HepG2 (cell line): ENCODE results near the gene RAP1GAP2. TPM values are rescaled to one million over a fixed set of nuclear protein-coding genes. Genes with fewer than 3 reads are reported as not detected.
A peak's percentile ranks its signal among the peaks of the same experiment; 100 is the strongest.

Experiments
- CEBPG ChIP-seq: IDR thresholded peaks from 2 replicates; pipeline ENCODE4 v1.6.1; 2016
- DBP ChIP-seq: sonication (generic); formaldehyde crosslinking; IDR thresholded peaks from 2 replicates; pipeline ENCODE4 v1.4.0; 2020; ENCODE audit warnings: missing genetic modification reagents; ENCODE audit errors: not compliant biosample characterization
- FIP1L1 ChIP-seq: fragments of 200-400 bp; formaldehyde crosslinking; IDR thresholded peaks from 2 replicates; pipeline ENCODE4 v1.6.1; 2018; ENCODE audit warnings: low read depth, mild to moderate bottlenecking, low read length, moderate library complexity, borderline replicate concordance; ENCODE audit not compliant: insufficient read depth
- FOXK2 ChIP-seq: fragments of 450-650 bp; IDR thresholded peaks from 2 replicates; pipeline ENCODE4 v1.6.1; 2016
- GATA4 ChIP-seq: sonication (generic); IDR thresholded peaks from 2 replicates; pipeline ENCODE4 v1.6.1; 2016; ENCODE audit warnings: antibody characterized with exemption, low read depth, borderline replicate concordance
- HNRNPK ChIP-seq: fragments of 200-400 bp; formaldehyde crosslinking; IDR thresholded peaks from 2 replicates; pipeline ENCODE4 v1.6.1; 2018; ENCODE audit warnings: low read length, low read depth, moderate library complexity, mild to moderate bottlenecking; ENCODE audit not compliant: poor library complexity, severe bottlenecking
- MXD1 ChIP-seq: sonication (generic); formaldehyde crosslinking; IDR thresholded peaks from 2 replicates; pipeline ENCODE4 v1.4.0; 2020; ENCODE audit warnings: mild to moderate bottlenecking, missing genetic modification reagents
- NFYB ChIP-seq: sonication (generic); formaldehyde crosslinking; IDR thresholded peaks from 2 replicates; pipeline ENCODE4 v1.4.0; 2020; ENCODE audit warnings: missing genetic modification reagents
- PCBP1 ChIP-seq: fragments of 200-400 bp; formaldehyde crosslinking; IDR thresholded peaks from 2 replicates; pipeline ENCODE4 v1.6.1; 2017; ENCODE audit warnings: mild to moderate bottlenecking, low read depth, low read length, borderline replicate concordance
- POGZ ChIP-seq: sonication (generic); formaldehyde crosslinking; IDR thresholded peaks from 2 replicates; pipeline ENCODE4 v1.4.0; 2020; ENCODE audit warnings: mild to moderate bottlenecking, missing genetic modification reagents
- TFDP2 ChIP-seq: sonication (generic); formaldehyde crosslinking; IDR thresholded peaks from 2 replicates; pipeline ENCODE4 v1.4.0; 2020; ENCODE audit warnings: missing genetic modification reagents
- ZBTB2 ChIP-seq: sonication (generic); formaldehyde crosslinking; IDR thresholded peaks from 2 replicates; pipeline ENCODE4 v1.8.0; 2022; ENCODE audit warnings: low read depth, missing genetic modification reagents
- ZBTB7B ChIP-seq: sonication (generic); formaldehyde crosslinking; IDR thresholded peaks from 2 replicates; pipeline ENCODE4 v1.4.0; 2020; ENCODE audit warnings: missing genetic modification reagents
- ZFP1 ChIP-seq: IDR thresholded peaks from 2 replicates; pipeline ENCODE4 v1.6.1; 2016
- ZNF207 ChIP-seq: fragments of 450-650 bp; IDR thresholded peaks from 2 replicates; pipeline ENCODE4 v1.6.1; 2016; ENCODE audit warnings: antibody characterized with exemption, borderline replicate concordance
- ZNF496 ChIP-seq: sonication (generic); formaldehyde crosslinking; IDR thresholded peaks from 2 replicates; pipeline ENCODE4 v1.8.1; 2023; ENCODE audit warnings: mild to moderate bottlenecking, moderate library complexity, missing genetic modification reagents; ENCODE audit not compliant: insufficient replicate concordance
- ZNF530 ChIP-seq: sonication (generic); formaldehyde crosslinking; IDR thresholded peaks from 2 replicates; pipeline ENCODE4 v1.5.0; 2020; ENCODE audit warnings: low read depth, mild to moderate bottlenecking, missing genetic modification reagents
- ZNF672 ChIP-seq: sonication (generic); formaldehyde crosslinking; IDR thresholded peaks from 2 replicates; pipeline ENCODE4 v1.8.1; 2022; ENCODE audit warnings: missing genetic modification reagents
- ZNF713 ChIP-seq: sonication (generic); formaldehyde crosslinking; IDR thresholded peaks from 2 replicates; pipeline ENCODE4 v1.4.0; 2020; ENCODE audit warnings: mild to moderate bottlenecking, missing genetic modification reagents
- ZNF770 ChIP-seq: sonication (generic); formaldehyde crosslinking; IDR thresholded peaks from 2 replicates; pipeline ENCODE4 v1.5.0; 2020; ENCODE audit warnings: mild to moderate bottlenecking, missing genetic modification reagents
- ZNF839 ChIP-seq: sonication (generic); formaldehyde crosslinking; IDR thresholded peaks from 2 replicates; pipeline ENCODE4 v1.4.0; 2020; ENCODE audit warnings: missing genetic modification reagents, mild to moderate bottlenecking, borderline replicate concordance
- ZUFSP ChIP-seq: sonication (generic); formaldehyde crosslinking; IDR thresholded peaks from 2 replicates; pipeline ENCODE4 v1.9.0; 2021; ENCODE audit warnings: missing genetic modification reagents, mild to moderate bottlenecking, borderline replicate concordance
- polyA plus RNA-seq, 8 experiments: library from polyadenylated mRNA; depleted of rRNA in 3 of 8; stranded (reverse) in 7 of 8; unstranded in 1 of 8; fragments of >200 nt; fragmentation: Illumina TruSeq in 4 of 8; extraction: Trizol in 4 of 8; gene quantifications; 2 replicates each; pipeline versions ENCODE4 v1.2.1 to v1.2.3, GENCODE V29; 2011 to 2016; ENCODE audit warnings: low read depth in 4 of 8, missing spikeins in 1 of 8, mixed read lengths in 1 of 8; ENCODE audit not compliant: insufficient read depth in 1 of 8
- total RNA-seq, 5 experiments: library from RNA; depleted of rRNA; stranded (reverse); fragments of >200 nt; fragmentation: Illumina TruSeq; extraction: Trizol; gene quantifications; 2 replicates each; pipeline ENCODE4 v1.2.3, GENCODE V29; 2016; ENCODE audit warnings: low read depth in 1 of 5

RAP1GAP2 gene
- total and polyA plus RNA-seq, 2 of the 13 experiments (the other 11 are each of a cell fraction or from before 2014, with no cell fraction given): 10.9 to 12.0 TPM

- TF ChIP-seq ZUFSP (no peak), ZBTB2 (CRISPR knock-in tag) (no peak), HNRNPK (no peak), ZNF672 (no peak), ZNF496 (CRISPR knock-in tag) (no peak), ZBTB7B (CRISPR knock-in tag) (no peak), ZNF530 (no peak), ZNF713 (CRISPR knock-in tag) (0 out of 2 replicates have a peak, but pooled peaks have one; percentile 36), GATA4 (no peak), PCBP1 (0 out of 2 replicates have a peak, but pooled peaks have one; percentile 67), ZNF207 (no peak), NFYB (CRISPR knock-in tag) (peak; percentile 97), MXD1 (no peak), TFDP2 (CRISPR knock-in tag) (no peak; the same call in 1 of the 2 replicates), FOXK2 (no peak), ZFP1 (CRISPR knock-in tag) (no peak), DBP (no peak), ZNF839 (CRISPR knock-in tag) (0 out of 2 replicates have a peak, but pooled peaks have one; percentile 11), CEBPG (CRISPR knock-in tag) (no peak), ZNF770 (CRISPR knock-in tag) (no peak), FIP1L1 (no peak), POGZ (CRISPR knock-in tag) (peak; percentile 93)
Observed at GRCh38 chr17:3048727-3049471, 252.7 kb downstream of the RAP1GAP2 start (continued).
